Activated CD8-positive, alpha-beta T cell treated with anti-CD3 and anti-CD28 coated beads, Interleukin-2, amount 10 ng/mL, durations not matched to agents 7 days and 5 days (primary cell): ENCODE data around the gene CXCR6. TPM values are rescaled to one million over a fixed set of nuclear protein-coding genes. Genes with fewer than 3 reads are reported as not detected.

Experiments used
- ATAC-seq: fragments of 150-1000 bp; cut with Tn5 transposase; one replicate; pipeline ENCODE4 v1.10.0; 2021; ENCODE audit warnings: moderate library complexity
- CTCF ChIA-PET: fragments of 350-600 bp; sonication (Branson Sonifier 250); formaldehyde crosslinking; loops from one replicate; lab custom pipeline; 2021; ENCODE audit warnings: antibody characterized with exemption; lab: Charles Lee
- POLR2A ChIA-PET: fragments of 350-600 bp; sonication (Branson Sonifier 250); formaldehyde crosslinking; loops from one replicate; lab custom pipeline; 2021; ENCODE audit warnings: antibody characterized with exemption; lab: Charles Lee
- DNase-seq: peaks from one replicate; pipeline ENCODE4 v3.0.0-alpha.2; 2020
- H3K27ac Mint-ChIP-seq: one replicate; pipeline ENCODE4 v1.8.0; 2021; ENCODE audit warnings: mild to moderate bottlenecking, mixed read lengths
- H3K27me3 Mint-ChIP-seq: one replicate; pipeline ENCODE4 v1.8.0; 2021; ENCODE audit warnings: low read depth, mixed read lengths
- H3K36me3 Mint-ChIP-seq: one replicate; pipeline ENCODE4 v1.8.0; 2021; ENCODE audit warnings: low read depth, mixed read lengths
- H3K4me1 Mint-ChIP-seq: one replicate; pipeline ENCODE4 v1.8.0; 2021; ENCODE audit warnings: low read depth, mixed read lengths
- H3K4me3 Mint-ChIP-seq: one replicate; pipeline ENCODE4 v1.8.0; 2021; ENCODE audit warnings: mild to moderate bottlenecking, mixed read lengths
- H3K9me3 Mint-ChIP-seq: one replicate; pipeline ENCODE4 v1.8.0; 2022; ENCODE audit warnings: mixed read lengths; ENCODE audit not compliant: insufficient read depth
- total RNA-seq, 2 experiments: library from RNA; stranded (reverse); gene quantifications; one replicate each; pipeline ENCODE4 v1.2.3, GENCODE V29; 2021

Gene CXCR6
- 10 to 100 TPM; 26.5 to 27.6 TPM for total RNA-seq

DNA sequence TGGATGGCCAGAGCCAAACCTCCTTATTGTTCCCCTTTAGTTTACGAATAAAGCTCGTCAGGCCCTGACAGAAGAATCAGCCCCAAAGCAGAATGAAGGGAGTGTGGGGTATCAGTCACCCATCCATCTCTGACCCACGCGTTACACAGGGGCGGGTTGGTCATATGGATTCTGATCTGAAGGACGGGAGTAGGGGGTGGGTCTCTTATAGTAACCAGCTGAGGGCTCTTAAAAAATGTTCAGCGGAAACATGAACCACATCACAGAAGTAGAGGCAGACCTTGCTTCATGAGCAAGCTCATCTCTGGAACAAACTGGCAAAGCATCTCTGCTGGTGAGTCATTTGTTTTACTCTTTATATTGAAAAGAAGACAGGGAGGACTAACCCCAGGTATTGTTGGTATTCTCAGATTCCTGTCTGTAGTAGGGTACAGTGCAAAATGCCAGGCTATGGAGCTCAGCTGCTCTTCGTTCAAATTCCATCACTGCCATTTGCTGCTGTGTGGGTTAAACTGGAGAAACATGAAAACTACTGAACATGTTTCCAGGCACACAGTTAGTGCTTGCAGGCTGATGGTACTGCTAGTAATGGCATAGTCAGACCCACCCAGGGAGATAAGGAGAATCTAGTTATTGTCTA lies at the start of gene CXCR6:
TSS of gene CXCR6 (plus strand) at position 258 of the 640 bp plus-strand sequence. CDS start 3,018 bp downstream, outside the sequence.
- Mint-ChIP-seq H3K36me3 (peaks cover 83% of the 10 kb centered on the region), H3K27ac (peak within 1 kb of the TSS; percentile 84), H3K9me3 (peaks cover 6% of the 10 kb centered on the region), H3K4me1 (peaks cover 93% of the 10 kb centered on the region), H3K4me3 (peak within 1 kb of the TSS; percentile 73), H3K27me3 (no peaks in the 10 kb centered on the region)
- DNase-seq, result peak; percentile 75
- ChIA-PET CTCF (interaction anchor here (0.6 to 8.4 kb wide), 30 partner anchors 8 to 484 kb away, joined by 3 to 389 read pairs (median 4); partner anchors contain the start of genes CCR1, CCR5 and LZTFL1), POLR2A (interaction anchor here (0.5 to 1.3 kb wide), 10 partner anchors 13 to 134 kb away, joined by 3 to 6 read pairs (median 4); partner anchors contain the start of gene FYCO1)
- peak; percentile 70 for ATAC-seq

- Mint-ChIP-seq H3K4me3 (no peak overlapping the region), H3K4me1 (peaks cover 33% of the 10 kb centered on the region), H3K9me3 (peaks cover 5% of the 10 kb centered on the region), H3K27ac (no peak overlapping the region), H3K27me3 (peaks cover 59% of the 10 kb centered on the region), H3K36me3 (peaks cover 6% of the 10 kb centered on the region)
- CTCF ChIA-PET, result interaction anchor here (0.9 kb wide), 1 partner anchor 182 kb away, joined by 3 read pairs; no protein-coding TSS in a partner anchor
- POLR2A ChIA-PET, result no interaction called here
- ATAC-seq, result no peak
- DNase-seq, result no peak
Observed at GRCh38 chr3:45894015-45894414, 49.2 kb upstream of the CXCR6 start.

DNA sequence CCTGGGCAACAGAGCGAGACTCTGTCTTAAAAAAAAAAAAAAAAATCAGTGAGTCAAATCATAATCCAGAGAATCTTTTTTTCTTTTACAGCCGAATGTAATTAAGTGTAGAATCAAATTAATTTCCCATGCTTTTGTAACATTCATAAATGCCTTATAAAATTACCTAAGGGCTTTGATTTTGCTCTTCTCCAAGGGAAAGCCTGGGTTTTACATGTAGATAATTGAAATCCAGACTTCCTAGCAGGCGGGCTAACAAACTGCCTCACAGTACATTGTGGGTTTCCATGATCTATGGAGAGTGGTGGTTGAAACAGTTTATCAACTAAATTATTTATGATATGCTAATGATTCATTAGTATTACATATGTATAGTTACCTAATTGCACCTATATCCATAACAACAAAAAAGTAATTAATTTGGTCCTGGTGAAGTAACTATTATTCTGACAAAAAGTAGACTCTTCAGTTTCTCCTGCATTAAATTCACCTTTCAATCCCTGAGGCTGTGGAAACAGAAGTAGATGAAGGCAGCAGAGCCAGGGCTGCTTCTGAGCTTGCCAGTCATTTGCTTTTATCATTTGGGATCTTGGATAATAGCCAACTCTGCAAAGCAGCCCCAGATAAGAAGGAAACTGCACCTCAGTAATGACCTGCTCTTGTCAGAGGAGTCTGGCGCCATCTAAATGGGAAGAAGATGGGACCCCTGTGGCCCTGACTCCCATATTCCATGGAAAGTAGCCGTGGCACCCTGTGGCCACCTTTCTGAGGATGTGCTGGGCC lies 47.4 kb upstream of the CXCR6 start:
- POLR2A ChIA-PET, result no interaction called here
- Mint-ChIP-seq H3K36me3 (peaks cover 6% of the 10 kb centered on the region), H3K27ac (no peak overlapping the region), H3K9me3 (peaks cover 5% of the 10 kb centered on the region), H3K27me3 (peaks cover 53% of the 10 kb centered on the region), H3K4me3 (no peak overlapping the region), H3K4me1 (peaks cover 27% of the 10 kb centered on the region)
- DNase-seq (no peak), ATAC-seq (no peak)
- CTCF ChIA-PET, result no interaction called here

DNA sequence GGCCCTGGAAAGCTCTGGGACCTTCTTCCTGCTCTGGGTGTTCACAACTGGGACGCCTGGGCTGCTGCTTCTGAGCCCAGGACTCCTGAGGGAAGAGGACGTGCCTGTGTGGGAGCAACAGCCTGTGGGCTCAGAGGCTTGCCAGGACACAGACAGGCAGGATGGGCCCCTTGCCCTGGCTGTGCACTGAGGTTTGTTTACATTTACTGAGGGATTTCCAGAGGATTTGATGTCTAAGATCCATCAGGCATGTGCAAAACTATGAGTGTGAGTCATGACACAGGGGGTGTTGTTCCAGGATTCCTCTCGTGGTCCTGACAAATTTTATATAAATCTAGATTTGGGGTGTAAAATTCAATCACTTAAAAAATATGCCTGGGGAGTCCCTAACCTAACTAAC lies 46.3 kb upstream of the CXCR6 start:
- Mint-ChIP-seq H3K27ac (no peak overlapping the region), H3K36me3 (peaks cover 2% of the 10 kb centered on the region), H3K4me1 (peaks cover 21% of the 10 kb centered on the region), H3K4me3 (no peak overlapping the region), H3K27me3 (peaks cover 48% of the 10 kb centered on the region), H3K9me3 (peaks cover 5% of the 10 kb centered on the region)
- DNase-seq (no peak), ATAC-seq (no peak)
- ChIA-PET POLR2A (no interaction called here), CTCF (interaction anchor here (0.7 kb wide), 1 partner anchor 22 kb away, joined by 3 read pairs; no protein-coding TSS in a partner anchor)

- DNase-seq (no peak), ATAC-seq (no peak)
- Mint-ChIP-seq H3K36me3 (peaks cover 10% of the 10 kb centered on the region), H3K9me3 (peaks cover 3% of the 10 kb centered on the region), H3K27me3 (peaks cover 24% of the 10 kb centered on the region), H3K4me1 (peaks cover 26% of the 10 kb centered on the region), H3K4me3 (no peak overlapping the region), H3K27ac (no peak overlapping the region)
- ChIA-PET POLR2A (no interaction called here), CTCF (interaction anchor here (1.0 to 1.5 kb wide), 3 partner anchors 13 to 24 kb away, joined by 3 read pairs; partner anchors contain the start of gene CCR9)
Observed at GRCh38 chr3:45904931-45905330, 38.3 kb upstream of the CXCR6 start.

- Mint-ChIP-seq H3K27ac (no peak overlapping the region), H3K4me3 (no peak overlapping the region), H3K36me3 (peaks cover 10% of the 10 kb centered on the region), H3K9me3 (peaks cover 3% of the 10 kb centered on the region), H3K27me3 (peaks cover 26% of the 10 kb centered on the region), H3K4me1 (peaks cover 29% of the 10 kb centered on the region)
- DNase-seq (no peak), ATAC-seq (no peak)
- POLR2A ChIA-PET, result no interaction called here
- CTCF ChIA-PET, result no interaction called here
Observed at GRCh38 chr3:45905755-45906154, 37.5 kb upstream of the CXCR6 start.

DNA sequence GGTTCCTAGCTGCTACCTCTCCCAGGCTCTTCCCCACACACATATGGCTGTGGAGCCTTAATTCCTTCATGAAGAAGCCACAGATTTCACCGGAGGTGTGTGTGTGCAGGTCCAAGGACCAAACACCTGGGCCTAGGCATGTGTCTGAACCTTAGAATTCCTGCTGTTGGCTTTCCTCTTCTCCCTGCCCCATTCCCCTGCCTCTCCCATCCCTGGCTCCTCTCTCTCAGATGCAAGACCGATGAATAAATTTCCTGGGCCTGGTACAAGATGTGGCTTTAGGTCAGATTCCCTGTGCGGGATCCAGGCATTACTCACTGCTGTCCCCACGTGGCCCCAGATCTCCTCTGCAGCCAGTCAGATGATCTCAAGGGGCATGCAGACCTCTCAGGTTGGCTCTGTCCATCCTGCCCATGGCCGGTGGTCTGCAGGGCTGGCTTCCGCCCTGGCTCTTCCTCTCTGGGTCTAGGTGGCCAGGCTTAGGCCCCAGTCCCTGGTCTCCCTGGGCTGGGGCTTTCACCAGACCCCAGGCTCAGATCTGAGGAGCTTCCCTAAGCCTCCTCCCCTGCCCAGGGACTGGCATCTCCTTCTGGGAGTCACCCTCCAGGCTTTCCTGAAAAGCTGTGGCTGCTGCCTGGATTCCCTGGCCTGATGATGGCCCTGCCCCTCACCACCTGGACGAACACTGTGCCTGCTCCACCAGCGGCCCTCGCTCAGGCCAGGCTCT lies 36.4 kb upstream of the CXCR6 start:
- Mint-ChIP-seq H3K4me3 (no peak overlapping the region), H3K4me1 (peaks cover 29% of the 10 kb centered on the region), H3K9me3 (peaks cover 3% of the 10 kb centered on the region), H3K27ac (no peak overlapping the region), H3K36me3 (peaks cover 10% of the 10 kb centered on the region), H3K27me3 (peaks cover 23% of the 10 kb centered on the region)
- ATAC-seq (no peak), DNase-seq (no peak)
- POLR2A ChIA-PET, result no interaction called here
- CTCF ChIA-PET, result interaction anchor here (1.0 kb wide), 2 partner anchors 32 to 172 kb away, joined by 3 read pairs; no protein-coding TSS in a partner anchor

- Mint-ChIP-seq H3K4me3 (no peak overlapping the region), H3K4me1 (peaks cover 29% of the 10 kb centered on the region), H3K27ac (peak overlapping the region; percentile 51), H3K36me3 (peaks cover 10% of the 10 kb centered on the region), H3K9me3 (peaks cover 3% of the 10 kb centered on the region), H3K27me3 (peaks cover 29% of the 10 kb centered on the region)
- ChIA-PET POLR2A (interaction anchor here (0.8 kb wide), 1 partner anchor 12 kb away, joined by 5 read pairs; no protein-coding TSS in a partner anchor), CTCF (interaction anchor here (0.7 to 2.4 kb wide), 5 partner anchors 22 to 205 kb away, joined by 3 to 7 read pairs (median 3); no protein-coding TSS in a partner anchor)
- DNase-seq, result peak; percentile 59
- peak; percentile 94 for ATAC-seq
Observed at GRCh38 chr3:45907769-45908705, 35.2 kb upstream of the CXCR6 start.

DNA sequence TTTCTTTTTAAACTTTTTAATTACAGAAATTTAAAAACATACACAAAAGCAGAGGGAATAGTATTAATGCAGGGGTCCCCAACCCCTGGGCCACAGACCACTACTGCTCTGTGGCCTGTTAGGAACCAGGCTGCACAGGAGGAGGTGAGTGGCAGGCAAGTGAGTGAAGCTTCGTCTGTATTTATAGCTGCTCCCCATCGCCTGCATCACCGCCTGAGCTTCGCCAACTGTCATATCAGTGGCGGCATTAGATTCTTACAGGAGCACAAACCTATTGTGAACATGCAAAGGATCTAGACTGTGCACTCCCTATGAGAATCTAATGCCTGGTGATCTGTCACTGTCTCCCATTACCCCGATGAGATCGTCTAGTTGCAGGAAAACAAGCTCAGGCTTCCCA lies 34.5 kb upstream of the CXCR6 start:
- ATAC-seq (no peak), DNase-seq (no peak)
- CTCF ChIA-PET, result interaction anchor here (0.7 to 2.4 kb wide), 4 partner anchors 19 to 205 kb away, joined by 3 to 7 read pairs (median 4); no protein-coding TSS in a partner anchor
- Mint-ChIP-seq H3K4me1 (peaks cover 29% of the 10 kb centered on the region), H3K9me3 (peaks cover 3% of the 10 kb centered on the region), H3K36me3 (peaks cover 10% of the 10 kb centered on the region), H3K27ac (no peak overlapping the region), H3K4me3 (no peak overlapping the region), H3K27me3 (peaks cover 34% of the 10 kb centered on the region)
- POLR2A ChIA-PET, result interaction anchor here (0.8 kb wide), 1 partner anchor 11 kb away, joined by 5 read pairs; no protein-coding TSS in a partner anchor

- Mint-ChIP-seq H3K9me3 (peaks cover 3% of the 10 kb centered on the region), H3K27me3 (peaks cover 34% of the 10 kb centered on the region)
- POLR2A ChIA-PET, result no interaction called here
Observed at GRCh38 chr3:45909542-45909941, 33.7 kb upstream of the CXCR6 start.

More at GRCh38 chr3:45909542-45909941, 33.7 kb upstream of the CXCR6 start:
- no peak overlapping the region for H3K4me3 Mint-ChIP-seq
- no peak overlapping the region for H3K27ac Mint-ChIP-seq
- CTCF ChIA-PET, result interaction anchor here (1.2 to 2.4 kb wide), 2 partner anchors 18 to 20 kb away, joined by 3 to 7 read pairs; no protein-coding TSS in a partner anchor
- ATAC-seq (no peak), DNase-seq (no peak)
- peaks cover 30% of the 10 kb centered on the region for H3K4me1 Mint-ChIP-seq
- H3K36me3 Mint-ChIP-seq, result peaks cover 10% of the 10 kb centered on the region
